Vagina (tissue), 2 donors: ENCODE data around the gene ALAD.

ENCODE experiments used
- POLR2A ChIP-seq, 2 donors: fragments of 450-650 bp; IDR thresholded peaks; one replicate each; pipeline ENCODE4 v1.6.1; 2017; ENCODE audit warnings: antibody characterized with exemption in 2 of 2, mild to moderate bottlenecking in 2 of 2, moderate library complexity in 2 of 2
- POLR2AphosphoS5 ChIP-seq, 2 donors: sonication (generic); formaldehyde crosslinking; IDR thresholded peaks; one replicate each; pipeline ENCODE4 v1.9.0; 2017; ENCODE audit warnings: antibody characterized with exemption in 2 of 2, mild to moderate bottlenecking in 2 of 2, low read depth in 1 of 2; ENCODE audit not compliant: insufficient read depth in 1 of 2
- TF ChIP-seq, protein P1 (sequence below), 3 experiments: fragments of 450-650 bp in 2 of 3; fragments of 200-600 bp in 1 of 3; sonication (generic) in 1 of 3; IDR thresholded peaks; one replicate each; pipeline ENCODE4 v1.5.1; 2017 to 2019; ENCODE audit warnings: antibody characterized with exemption in 3 of 3, mild to moderate bottlenecking in 2 of 3, moderate library complexity in 2 of 3

DNA sequence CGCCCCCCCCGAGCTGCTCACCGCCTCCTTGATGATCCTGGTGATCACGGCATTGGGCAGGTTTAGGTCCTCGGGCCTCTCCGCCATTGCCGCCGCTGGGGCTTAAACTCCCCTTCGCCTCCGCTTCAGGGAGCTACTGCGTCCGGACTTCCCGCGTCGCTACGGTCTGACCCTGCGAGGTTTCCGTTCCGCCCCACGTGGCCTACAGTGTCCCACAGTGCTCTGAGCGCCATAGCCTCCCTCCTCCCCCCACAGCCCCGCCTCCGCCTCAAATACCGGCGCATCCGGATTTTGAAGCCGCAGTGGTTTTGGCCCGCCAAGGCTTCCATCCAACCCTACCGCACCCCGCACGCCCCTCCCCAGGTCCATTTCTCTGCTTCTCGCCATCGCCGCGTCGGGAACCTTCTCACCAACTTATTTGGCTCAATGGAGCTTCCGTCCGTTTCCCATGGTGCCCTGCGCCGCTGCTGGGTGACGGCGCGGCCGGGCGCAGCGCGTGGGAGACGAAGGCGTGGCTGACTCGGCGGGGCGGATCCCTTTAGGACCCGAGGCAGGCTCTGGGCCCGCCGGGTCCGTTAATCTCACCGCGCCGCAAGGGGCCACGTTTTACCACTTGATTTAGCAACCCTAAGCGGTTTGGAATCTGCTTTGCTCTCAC lies 9.3 kb upstream of the ALAD start, which contains the start of the genes C9orf43 and POLE3:
- TF ChIP-seq POLR2A (IDR thresholded peaks at IDR 0.05) (peak in 1 of 2 donors; percentile 61), POLR2AphosphoS5 (IDR thresholded peaks at IDR 0.05; ENCODE audit: insufficient read depth in 1 of 2, low read depth in 1 of 2) (peak; percentile 96 to 97)
- TF ChIP-seq, protein P1, sequence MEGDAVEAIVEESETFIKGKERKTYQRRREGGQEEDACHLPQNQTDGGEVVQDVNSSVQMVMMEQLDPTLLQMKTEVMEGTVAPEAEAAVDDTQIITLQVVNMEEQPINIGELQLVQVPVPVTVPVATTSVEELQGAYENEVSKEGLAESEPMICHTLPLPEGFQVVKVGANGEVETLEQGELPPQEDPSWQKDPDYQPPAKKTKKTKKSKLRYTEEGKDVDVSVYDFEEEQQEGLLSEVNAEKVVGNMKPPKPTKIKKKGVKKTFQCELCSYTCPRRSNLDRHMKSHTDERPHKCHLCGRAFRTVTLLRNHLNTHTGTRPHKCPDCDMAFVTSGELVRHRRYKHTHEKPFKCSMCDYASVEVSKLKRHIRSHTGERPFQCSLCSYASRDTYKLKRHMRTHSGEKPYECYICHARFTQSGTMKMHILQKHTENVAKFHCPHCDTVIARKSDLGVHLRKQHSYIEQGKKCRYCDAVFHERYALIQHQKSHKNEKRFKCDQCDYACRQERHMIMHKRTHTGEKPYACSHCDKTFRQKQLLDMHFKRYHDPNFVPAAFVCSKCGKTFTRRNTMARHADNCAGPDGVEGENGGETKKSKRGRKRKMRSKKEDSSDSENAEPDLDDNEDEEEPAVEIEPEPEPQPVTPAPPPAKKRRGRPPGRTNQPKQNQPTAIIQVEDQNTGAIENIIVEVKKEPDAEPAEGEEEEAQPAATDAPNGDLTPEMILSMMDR (IDR thresholded peaks at IDR 0.05): no peak
